K562 (cell line): Measurements from ENCODE around the gene VPS4B. TPM values are rescaled to one million over a fixed set of nuclear protein-coding genes. Genes with fewer than 3 reads are reported as not detected.

Source experiments
- ATAC-seq: fragments of 200-7000 bp; cut with Tn5 transposase; 3 replicates; pipeline ENCODE4 v1.9.1; 2020; ENCODE audit warnings: moderate library complexity
- BruUV-seq: library from RNA; stranded (reverse); fragments of 400-500 nt; replicated peaks from 2 replicates; lab custom pipeline; 2021; lab: Mats Ljungman, UMichigan
- CTCF ChIA-PET: fragments of 300-600 bp; formaldehyde crosslinking; extraction: SDS; loops from one replicate; lab custom pipeline; 2021; ENCODE audit warnings: low intra/inter-chr PET ratio; lab: Yijun Ruan, JAX
- POLR2A ChIA-PET: fragments of 300-600, 350-650 bp; sonication (Branson Sonifier 250); formaldehyde crosslinking; extraction: SDS; loops from one replicate; lab custom pipeline; 2021; ENCODE audit warnings: antibody characterized with exemption, inconsistent platforms; lab: Yijun Ruan, JAX
- DNase-seq, 4 experiments: peaks; one replicate each; pipeline versions ENCODE4 v3.0.0 to v3.0.0-alpha.2; 2011 to 2018; ENCODE audit warnings: low spot score in 3 of 4, mixed read lengths in 3 of 4; ENCODE audit errors: extremely low read depth in 1 of 4
- FAIRE-seq: peaks from 2 replicates; lab custom pipeline; 2011; peaks lifted over from hg19 to GRCh38; lab: Jason Lieb, UNC
- H2AFZ ChIP-seq: 2 replicates; pipeline ENCODE4 v1.6.0; 2011; ENCODE audit warnings: low read depth, low read length, control low read depth, inconsistent platforms
- H3K27ac ChIP-seq: fragments of 200-600 bp; 3 replicates; pipeline ENCODE4 v1.8.0; 2011; ENCODE audit warnings: low read depth, mild to moderate bottlenecking, control low read depth, inconsistent platforms, low read length, moderate library complexity, mixed read lengths; ENCODE audit errors: extremely low read depth
- H3K27me3 ChIP-seq, 2 experiments: fragments of 300-600 bp in 1 of 2; 2 replicates in 1 of 2; 3 replicates in 1 of 2; pipeline versions ENCODE4 v1.6.0 to v1.8.0; 2011; ENCODE audit warnings: inconsistent platforms in 2 of 2, low read length in 2 of 2, mild to moderate bottlenecking in 1 of 2, mixed read lengths in 1 of 2, moderate library complexity in 1 of 2; ENCODE audit not compliant: control insufficient read depth in 2 of 2, insufficient read depth in 2 of 2
- H3K36me3 ChIP-seq: fragments of 300-600 bp; 3 replicates; pipeline ENCODE4 v1.8.0; 2011; ENCODE audit warnings: mild to moderate bottlenecking, low read length, inconsistent platforms; ENCODE audit not compliant: control insufficient read depth, insufficient read depth
- H3K4me1 ChIP-seq, 2 experiments: fragments of 200-600 bp in 1 of 2; replicated peaks in 1 of 2; 2 replicates in 1 of 2; 3 replicates in 1 of 2; pipeline versions ENCODE4 v1.5.1 to v1.8.0; 2011; ENCODE audit warnings: inconsistent platforms in 2 of 2, low read length in 2 of 2, mild to moderate bottlenecking in 1 of 2, mixed read lengths in 1 of 2, moderate library complexity in 1 of 2; ENCODE audit not compliant: control insufficient read depth in 2 of 2, insufficient read depth in 2 of 2
- H3K4me2 ChIP-seq: 2 replicates; pipeline ENCODE4 v1.6.1; 2011; ENCODE audit warnings: low read length, control low read depth, inconsistent platforms, mixed read lengths; ENCODE audit not compliant: insufficient read depth
- H3K4me3 ChIP-seq: fragments of 200-600 bp; sonication (generic), shearing (Covaris generic); 2 replicates; pipeline ENCODE4 v1.5.1; 2016; ENCODE audit warnings: control low read depth, inconsistent platforms
- H3K79me2 ChIP-seq: fragments of 200-600 bp; 3 replicates; pipeline ENCODE4 v1.8.0; 2011; ENCODE audit warnings: low read length, inconsistent platforms; ENCODE audit not compliant: control insufficient read depth, insufficient read depth
- H3K9ac ChIP-seq, 2 experiments: 2 replicates each; pipeline versions ENCODE4 v1.6.0 to v1.6.1; 2011; ENCODE audit warnings: low read depth in 2 of 2, low read length in 2 of 2, control low read depth in 1 of 2, inconsistent platforms in 1 of 2, mild to moderate bottlenecking in 1 of 2, mixed read lengths in 1 of 2; ENCODE audit not compliant: insufficient read depth in 1 of 2
- H3K9me1 ChIP-seq: one replicate; pipeline ENCODE4 v1.6.0; 2011; ENCODE audit warnings: inconsistent platforms, mild to moderate bottlenecking, low read length, moderate library complexity; ENCODE audit not compliant: control insufficient read depth, insufficient read depth
- H3K9me3 ChIP-seq: replicated peaks from 2 replicates; pipeline ENCODE4 v1.5.1; 2011; ENCODE audit warnings: low read depth, low read length, inconsistent platforms; ENCODE audit not compliant: control insufficient read depth, insufficient read depth
- H4K20me1 ChIP-seq: replicated peaks from 2 replicates; pipeline ENCODE4 v1.6.1; 2011; ENCODE audit warnings: low read length, inconsistent platforms, mixed read lengths; ENCODE audit not compliant: control insufficient read depth, insufficient read depth
- ATF3 ChIP-seq, 2 experiments: fragments of 450-650 bp in 1 of 2; sonication (generic) in 1 of 2; formaldehyde crosslinking in 1 of 2; IDR thresholded peaks in 1 of 2; conservative IDR thresholded peaks in 1 of 2; 2 replicates each; pipeline versions ENCODE4 v1.6.1 to v1.8.1; 2016 to 2023; ENCODE audit warnings: mild to moderate bottlenecking in 2 of 2, moderate library complexity in 2 of 2, inconsistent platforms in 1 of 2, missing genetic modification reagents in 1 of 2
- IRF9 ChIP-seq: fragments of 450-650 bp; IDR thresholded peaks from 2 replicates; pipeline ENCODE4 v1.6.1; 2016; ENCODE audit warnings: missing biosample characterization, missing genetic modification characterization
- JUN ChIP-seq, 2 experiments: sonication (generic) in 1 of 2; formaldehyde crosslinking in 1 of 2; IDR thresholded peaks; 2 replicates each; pipeline versions ENCODE4 v1.6.1 to v1.8.0; 2012 to 2022; ENCODE audit warnings: borderline replicate concordance in 2 of 2, mild to moderate bottlenecking in 2 of 2, improper control_type of control experiment in 1 of 2, low read depth in 1 of 2, low read length in 1 of 2, missing genetic modification reagents in 1 of 2
- PKNOX1 ChIP-seq: fragments of 450-650 bp; IDR thresholded peaks from 2 replicates; pipeline ENCODE4 v1.6.1; 2016
- WGBS: fragments of 100-300 bp; shearing (Covaris generic); methylation state at CpG from one replicate; pipeline ENCODE4 v1.1.6; 2016; ENCODE audit warnings: low coverage, mixed read lengths; ENCODE audit not compliant: insufficient coverage; ENCODE audit errors: missing lambda C conversion rate; 5-methylcytosine and 5-hydroxymethylcytosine counted together
- in situ Hi-C: fragments of 300-500 bp; cut with MboI; formaldehyde crosslinking; loops from 4 replicates; pipeline ENCODE4 v1.15.0; 2018; ENCODE audit warnings: inconsistent platforms, mixed read lengths
- intact Hi-C: fragments of 100-400 bp; cut with micrococcal nuclease; formaldehyde crosslinking; loops from 2 replicates; pipeline ENCODE4 v1.14.2; 2022
- polyA plus RNA-seq, 8 experiments: library from polyadenylated mRNA; depleted of rRNA in 4 of 8; stranded (reverse) in 5 of 8; unstranded in 3 of 8; fragments of >200 nt; fragmentation: Nextera tagmentation in 2 of 8; fragmentation: Illumina TruSeq in 1 of 8; extraction: Ambion mirVana in 2 of 8; extraction: Trizol in 1 of 8; gene quantifications; 2 replicates each; pipeline versions ENCODE4 v1.2.1 to v1.2.3, GENCODE V29; 2011 to 2014; ENCODE audit warnings: inconsistent platforms in 1 of 8, missing spikeins in 1 of 8
- total RNA-seq, 7 experiments: library from RNA; depleted of rRNA in 6 of 7; stranded (reverse); fragments of >200 nt in 6 of 7; fragmentation: Illumina TruSeq in 2 of 7; extraction: Trizol in 2 of 7; gene quantifications; 2 replicates each; pipeline versions ENCODE4 v1.2.1 to v1.2.3, GENCODE V29; 2011 to 2021; ENCODE audit warnings: low replicate concordance in 1 of 7

Gene VPS4B
- total and polyA plus RNA-seq, 9 of the 15 experiments (the other 6 are each of a cell fraction or from before 2014, with no cell fraction given), result 7.3 to 16.4 (median 10.4) TPM

GRCh38 chr18:63444580-63444979, 22.3 kb upstream of the VPS4B start (continued):
- peak; percentile 29; the same call in 1 of the 2 replicates for TF ChIP-seq ATF3 (IDR thresholded peaks at IDR 0.05)
- TF ChIP-seq ATF3 (CRISPR knock-in tag; conservative IDR thresholded peaks at IDR 0.05), result no peak
- TF ChIP-seq PKNOX1, result peak; percentile 48; the same call in 1 of the 2 replicates
- TF ChIP-seq JUN (IDR thresholded peaks at IDR 0.05; ENCODE audit: borderline replicate concordance, low read depth, low read length), result no peak
- no peak for TF ChIP-seq JUN (CRISPR knock-in tag; IDR thresholded peaks at IDR 0.05; ENCODE audit: borderline replicate concordance)

- no peak for TF ChIP-seq IRF9
- Histone ChIP-seq H3K79me2 (no peaks in the 10 kb centered on the region), H3K4me2 (no peak overlapping the region), H3K4me3 (no peak overlapping the region), H3K27me3 (peaks cover 0 to 4% of the 10 kb centered on the region in 2 experiments; a peak in 1 of 5 replicates), H3K9ac (no peak overlapping the region), H3K36me3 (no peaks in the 10 kb centered on the region), H3K27ac (no peak overlapping the region), H3K9me1 (no peaks in the 10 kb centered on the region), H3K4me1 (no peaks in the 10 kb centered on the region), H3K9me3 (no peaks in the 10 kb centered on the region), H2AFZ (no peak overlapping the region), H4K20me1 (no peaks in the 10 kb centered on the region)
- CTCF ChIA-PET, result no interaction called here
- no peak for ATAC-seq
- no peak for FAIRE-seq
- 32% methylated on average over 6 of the region's 6 CpGs for WGBS
- DNase-seq, result no peak
- in situ Hi-C loops (no loop called here), intact Hi-C loops (no loop called here)
- BruUV-seq, result no TSS peak
- POLR2A ChIA-PET, result no interaction called here
These were observed 21.6 kb upstream of the VPS4B start for GRCh38 chr18:63443829-63444228.
